GM18507 (cell line): ENCODE measurements around the gene SF1.

Experiments
- DNase-seq: peaks from one replicate; pipeline ENCODE4 v3.0.0; 2011; ENCODE audit warnings: low read depth; ENCODE audit not compliant: insufficient read length; ENCODE audit errors: extremely low spot score
- FAIRE-seq: peaks from 2 replicates; lab custom pipeline; 2011; peaks lifted over from hg19 to GRCh38; lab: Jason Lieb, UNC

The SF1 gene

GRCh38 chr11:64765291-64765850, 13.0 kb downstream of the SF1 start:
- no peak for DNase-seq
- no peak for FAIRE-seq

- FAIRE-seq (no peak), DNase-seq (no peak)
These were observed 13.6 kb downstream of the SF1 start for GRCh38 chr11:64764753-64765152.

- DNase-seq (no peak), FAIRE-seq (no peak)
These were observed 14.2 kb downstream of the SF1 start for GRCh38 chr11:64764040-64764611.

GRCh38 chr11:64763526-64764039, 14.8 kb downstream of the SF1 start:
- DNase-seq (no peak), FAIRE-seq (no peak)

- FAIRE-seq (no peak), DNase-seq (no peak)
These were observed 15.4 kb downstream of the SF1 start for GRCh38 chr11:64762674-64763525.

- FAIRE-seq (no peak), DNase-seq (no peak)
These were observed 16.1 kb downstream of the SF1 start for GRCh38 chr11:64762277-64762673.

- DNase-seq (no peak), FAIRE-seq (no peak)
These were observed 17.5 kb downstream of the SF1 start for GRCh38 chr11:64760759-64761420.

GRCh38 chr11:64759722-64760719, 18.3 kb downstream of the SF1 start, which contains the start of gene PYGM:
TSS of gene PYGM (minus strand) at chr11:64759974. CDS start at chr11:64759898, 76 bp downstream.
- DNase-seq (no peak), FAIRE-seq (no peak)

- FAIRE-seq: no peak
- DNase-seq: no peak
These were observed 19.1 kb downstream of the SF1 start for GRCh38 chr11:64759131-64759721.

GRCh38 chr11:64758330-64759079, 19.8 kb downstream of the SF1 start:
- no peak for DNase-seq
- FAIRE-seq: no peak

- no peak for DNase-seq
- FAIRE-seq: no peak
These were observed 20.6 kb downstream of the SF1 start for GRCh38 chr11:64757549-64758329.

GRCh38 chr11:64755681-64756361, 22.5 kb downstream of the SF1 start:
- FAIRE-seq: no peak
- DNase-seq: no peak

- FAIRE-seq (no peak), DNase-seq (no peak)
These were observed 23.3 kb downstream of the SF1 start for GRCh38 chr11:64754919-64755662.

- DNase-seq: no peak
- no peak for FAIRE-seq
These were observed 24.0 kb downstream of the SF1 start for GRCh38 chr11:64754124-64754918.
